Measurements from ENCODE around the gene LPCAT2.

The LPCAT2 gene

GRCh38 chr16:55563797-55564196 is 54.9 kb downstream of the LPCAT2 start:
- Histone ChIP-seq H3K27ac (ENCODE audit: low read length) (no peak overlapping the region), H3K9ac (ENCODE audit: low read length) (no peak overlapping the region)

GRCh38 chr16:55565086-55565485 is 56.2 kb downstream of the LPCAT2 start:
- Histone ChIP-seq H3K36me3 (ENCODE audit: control insufficient read depth, low read depth, low read length) (no peaks in the 10 kb centered on the region), H3K27ac (ENCODE audit: low read length) (no peak overlapping the region), H3K4me1 (ENCODE audit: control insufficient read depth, low read depth, low read length) (no peaks in the 10 kb centered on the region), H3K27me3 (ENCODE audit: control insufficient read depth, insufficient read depth, low read length) (no peaks in the 10 kb centered on the region), H3K9me3 (ENCODE audit: control insufficient read depth, low read depth, low read length) (no peaks in the 10 kb centered on the region), H3K4me3 (ENCODE audit: low read length) (no peak overlapping the region), H3K9ac (ENCODE audit: low read length) (no peak overlapping the region)

More at GRCh38 chr16:55563797-55564196, 54.9 kb downstream of the LPCAT2 start:
- Histone ChIP-seq H3K27me3 (ENCODE audit: control insufficient read depth, insufficient read depth, low read length) (no peaks in the 10 kb centered on the region), H3K4me1 (ENCODE audit: control insufficient read depth, low read depth, low read length) (no peaks in the 10 kb centered on the region), H3K9me3 (ENCODE audit: control insufficient read depth, low read depth, low read length) (no peaks in the 10 kb centered on the region), H3K36me3 (ENCODE audit: control insufficient read depth, low read depth, low read length) (no peaks in the 10 kb centered on the region), H3K4me3 (ENCODE audit: low read length) (no peak overlapping the region)

GRCh38 chr16:55566432-55567175 is 57.7 kb downstream of the LPCAT2 start, which contains the start of gene CAPNS2:
TSS of gene CAPNS2 (plus strand) at chr16:55566684. CDS start at chr16:55566757, 73 bp downstream.
- H3K27ac ChIP-seq (ENCODE audit: low read length) = no peak within 1 kb of the TSS
- H3K4me1 ChIP-seq (ENCODE audit: control insufficient read depth, low read depth, low read length) = no peaks in the 10 kb centered on the region

GRCh38 chr16:55567382-55567781 is 58.5 kb downstream of the LPCAT2 start:
- Histone ChIP-seq H3K9ac (ENCODE audit: low read length) (no peak overlapping the region), H3K27me3 (ENCODE audit: control insufficient read depth, insufficient read depth, low read length) (no peaks in the 10 kb centered on the region), H3K4me1 (ENCODE audit: control insufficient read depth, low read depth, low read length) (no peaks in the 10 kb centered on the region), H3K36me3 (ENCODE audit: control insufficient read depth, low read depth, low read length) (no peaks in the 10 kb centered on the region), H3K27ac (ENCODE audit: low read length) (no peak overlapping the region), H3K9me3 (ENCODE audit: control insufficient read depth, low read depth, low read length) (no peaks in the 10 kb centered on the region), H3K4me3 (ENCODE audit: low read length) (no peak overlapping the region)

More at GRCh38 chr16:55566432-55567175, 57.7 kb downstream of the LPCAT2 start, which contains the start of gene CAPNS2:
- Histone ChIP-seq H3K27me3 (ENCODE audit: control insufficient read depth, insufficient read depth, low read length) (no peaks in the 10 kb centered on the region), H3K9me3 (ENCODE audit: control insufficient read depth, low read depth, low read length) (no peaks in the 10 kb centered on the region), H3K36me3 (ENCODE audit: control insufficient read depth, low read depth, low read length) (no peaks in the 10 kb centered on the region), H3K4me3 (ENCODE audit: low read length) (no peak within 1 kb of the TSS), H3K9ac (ENCODE audit: low read length) (no peak within 1 kb of the TSS)

GRCh38 chr16:55568207-55568606 is 59.3 kb downstream of the LPCAT2 start:
- Histone ChIP-seq H3K4me1 (ENCODE audit: control insufficient read depth, low read depth, low read length) (no peaks in the 10 kb centered on the region), H3K9ac (ENCODE audit: low read length) (no peak overlapping the region), H3K36me3 (ENCODE audit: control insufficient read depth, low read depth, low read length) (no peaks in the 10 kb centered on the region), H3K27me3 (ENCODE audit: control insufficient read depth, insufficient read depth, low read length) (no peaks in the 10 kb centered on the region), H3K9me3 (ENCODE audit: control insufficient read depth, low read depth, low read length) (no peaks in the 10 kb centered on the region), H3K27ac (ENCODE audit: low read length) (no peak overlapping the region), H3K4me3 (ENCODE audit: low read length) (no peak overlapping the region)

GRCh38 chr16:55569025-55569424 is 60.2 kb downstream of the LPCAT2 start:
- no peaks in the 10 kb centered on the region for H3K9me3 ChIP-seq (ENCODE audit: control insufficient read depth, low read depth, low read length)
- H3K27me3 ChIP-seq (ENCODE audit: control insufficient read depth, insufficient read depth, low read length) = no peaks in the 10 kb centered on the region
- no peak overlapping the region for H3K9ac ChIP-seq (ENCODE audit: low read length)
- no peak overlapping the region for H3K4me3 ChIP-seq (ENCODE audit: low read length)
- H3K27ac ChIP-seq (ENCODE audit: low read length) = no peak overlapping the region
- H3K36me3 ChIP-seq (ENCODE audit: control insufficient read depth, low read depth, low read length) = no peaks in the 10 kb centered on the region
- no peaks in the 10 kb centered on the region for H3K4me1 ChIP-seq (ENCODE audit: control insufficient read depth, low read depth, low read length)

GRCh38 chr16:55570159-55570558 is 61.3 kb downstream of the LPCAT2 start:
- Histone ChIP-seq H3K4me1 (ENCODE audit: control insufficient read depth, low read depth, low read length) (no peaks in the 10 kb centered on the region), H3K27me3 (ENCODE audit: control insufficient read depth, insufficient read depth, low read length) (no peaks in the 10 kb centered on the region), H3K27ac (ENCODE audit: low read length) (no peak overlapping the region), H3K9ac (ENCODE audit: low read length) (no peak overlapping the region), H3K4me3 (ENCODE audit: low read length) (no peak overlapping the region), H3K36me3 (ENCODE audit: control insufficient read depth, low read depth, low read length) (no peaks in the 10 kb centered on the region), H3K9me3 (ENCODE audit: control insufficient read depth, low read depth, low read length) (no peaks in the 10 kb centered on the region)

GRCh38 chr16:55571191-55571897 is 62.5 kb downstream of the LPCAT2 start:
- Histone ChIP-seq H3K4me1 (ENCODE audit: control insufficient read depth, low read depth, low read length) (no peaks in the 10 kb centered on the region), H3K27me3 (ENCODE audit: control insufficient read depth, insufficient read depth, low read length) (no peaks in the 10 kb centered on the region), H3K36me3 (ENCODE audit: control insufficient read depth, low read depth, low read length) (no peaks in the 10 kb centered on the region), H3K9ac (ENCODE audit: low read length) (no peak overlapping the region), H3K27ac (ENCODE audit: low read length) (no peak overlapping the region), H3K9me3 (ENCODE audit: control insufficient read depth, low read depth, low read length) (no peaks in the 10 kb centered on the region), H3K4me3 (ENCODE audit: low read length) (no peak overlapping the region)

- H3K9ac ChIP-seq (ENCODE audit: low read length) = no peak overlapping the region
- H3K27ac ChIP-seq (ENCODE audit: low read length) = no peak overlapping the region
- H3K4me3 ChIP-seq (ENCODE audit: low read length) = no peak overlapping the region
- no peaks in the 10 kb centered on the region for H3K36me3 ChIP-seq (ENCODE audit: control insufficient read depth, low read depth, low read length)
- no peaks in the 10 kb centered on the region for H3K4me1 ChIP-seq (ENCODE audit: control insufficient read depth, low read depth, low read length)
- H3K27me3 ChIP-seq (ENCODE audit: control insufficient read depth, insufficient read depth, low read length) = no peaks in the 10 kb centered on the region
- H3K9me3 ChIP-seq (ENCODE audit: control insufficient read depth, low read depth, low read length) = no peaks in the 10 kb centered on the region
Measured at GRCh38 chr16:55572439-55572838, 63.6 kb downstream of the LPCAT2 start.

GRCh38 chr16:55574811-55575210 is 65.9 kb downstream of the LPCAT2 start:
- no peaks in the 10 kb centered on the region for H3K27me3 ChIP-seq (ENCODE audit: control insufficient read depth, insufficient read depth, low read length)
- H3K36me3 ChIP-seq (ENCODE audit: control insufficient read depth, low read depth, low read length) = peaks cover 3% of the 10 kb centered on the region

GRCh38 chr16:55575496-55575895 is 66.6 kb downstream of the LPCAT2 start:
- H3K4me1 ChIP-seq (ENCODE audit: control insufficient read depth, low read depth, low read length) = no peaks in the 10 kb centered on the region
- H3K27ac ChIP-seq (ENCODE audit: low read length) = no peak overlapping the region
- H3K36me3 ChIP-seq (ENCODE audit: control insufficient read depth, low read depth, low read length) = peaks cover 3% of the 10 kb centered on the region
- no peaks in the 10 kb centered on the region for H3K27me3 ChIP-seq (ENCODE audit: control insufficient read depth, insufficient read depth, low read length)
- no peak overlapping the region for H3K9ac ChIP-seq (ENCODE audit: low read length)
- H3K4me3 ChIP-seq (ENCODE audit: low read length) = no peak overlapping the region
- H3K9me3 ChIP-seq (ENCODE audit: control insufficient read depth, low read depth, low read length) = no peaks in the 10 kb centered on the region

More at GRCh38 chr16:55574811-55575210, 65.9 kb downstream of the LPCAT2 start:
- Histone ChIP-seq H3K9me3 (ENCODE audit: control insufficient read depth, low read depth, low read length) (no peaks in the 10 kb centered on the region), H3K9ac (ENCODE audit: low read length) (no peak overlapping the region), H3K27ac (ENCODE audit: low read length) (no peak overlapping the region), H3K4me3 (ENCODE audit: low read length) (no peak overlapping the region), H3K4me1 (ENCODE audit: control insufficient read depth, low read depth, low read length) (no peaks in the 10 kb centered on the region)

Measured in iPS-18a (cell line).